ENCODE measurements around the gene SHROOM1.

DNA sequence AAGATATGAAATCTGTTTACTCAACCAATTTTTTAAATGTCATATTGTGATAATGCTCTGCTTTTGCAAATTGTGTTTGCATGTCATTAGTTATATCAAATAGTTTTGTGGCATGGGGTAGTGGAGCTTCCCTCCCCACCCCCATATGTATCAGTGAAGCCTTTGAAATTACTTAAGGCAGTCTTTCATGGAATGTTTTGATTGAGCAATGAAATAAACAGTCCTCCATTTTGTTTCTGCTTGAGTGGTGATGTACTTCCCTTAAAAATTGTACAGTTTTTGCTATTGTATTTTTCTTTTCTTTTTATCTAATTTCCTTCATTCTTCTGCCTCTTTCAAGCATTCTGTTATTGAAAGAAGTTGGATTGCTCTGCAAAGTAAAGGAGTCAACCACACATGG, 13.9 kb downstream of the SHROOM1 start:
- TF ChIP-seq POLR2G (IDR thresholded peaks at IDR 0.05; ENCODE audit: low read depth, low read length) (no peak), ZNF699 (CRISPR knock-in tag; IDR thresholded peaks at IDR 0.05; ENCODE audit: insufficient replicate concordance) (no peak), ESRRB (CRISPR knock-in tag; IDR thresholded peaks at IDR 0.05; ENCODE audit: borderline replicate concordance) (no peak), EP300 (IDR thresholded peaks at IDR 0.05; ENCODE audit: low read length) (no peak), ELF1 (tag; IDR thresholded peaks at IDR 0.05) (no peak), MYBL2 (IDR thresholded peaks at IDR 0.05; ENCODE audit: low read depth) (no peak), MYBL2 (CRISPR knock-in tag; IDR thresholded peaks at IDR 0.05; ENCODE audit: borderline replicate concordance) (no peak)

Measured in K562 (cell line).